ENCODE data around the gene DPYD.

GRCh38 chr1:97073936-97074335, 846.9 kb downstream of the DPYD start:
- TF ChIP-seq CTCF (IDR thresholded peaks at IDR 0.05) (no peak), ZBTB21 (CRISPR knock-in tag; IDR thresholded peaks at IDR 0.05; ENCODE audit: borderline replicate concordance) (no peak), HMGXB4 (CRISPR knock-in tag; IDR thresholded peaks at IDR 0.05) (no peak), NR1H2 (CRISPR knock-in tag; IDR thresholded peaks at IDR 0.05) (no peak), ATF3 (CRISPR knock-in tag; conservative IDR thresholded peaks at IDR 0.05) (no peak), RELA (CRISPR knock-in tag; IDR thresholded peaks at IDR 0.05; ENCODE audit: borderline replicate concordance) (no peak), NR3C1 (CRISPR knock-in tag; conservative IDR thresholded peaks at IDR 0.05; ENCODE audit: low read depth) (no peak), CBFB (CRISPR knock-in tag; IDR thresholded peaks at IDR 0.05; ENCODE audit: low read depth) (no peak)

Data from WTC11 (cell line).